Choroid plexus epithelial cell (primary cell): ENCODE results near the gene ITM2B.

Source experiments
- DNase-seq: peaks from one replicate; pipeline ENCODE4 v3.0.0-alpha.2; 2010; ENCODE audit warnings: low read depth
- H3K4me3 ChIP-seq: 2 replicates; pipeline ENCODE4 v1.5.1; 2011; ENCODE audit warnings: low read depth, mild to moderate bottlenecking, control low read depth, low read length, moderate library complexity
- CTCF ChIP-seq: conservative IDR thresholded peaks from 2 replicates; pipeline ENCODE4 v1.5.1; 2011; ENCODE audit warnings: low read depth, mild to moderate bottlenecking, control low read depth, inconsistent platforms, low read length, moderate library complexity

The ITM2B gene

GRCh38 chr13:48249018-48249417 is 16.0 kb downstream of the ITM2B start:
- TF ChIP-seq CTCF = no peak
- DNase-seq = no peak
- H3K4me3 ChIP-seq = no peak overlapping the region

- TF ChIP-seq CTCF = no peak
- H3K4me3 ChIP-seq = no peak overlapping the region
- no peak for DNase-seq
These were observed 18.6 kb downstream of the ITM2B start for GRCh38 chr13:48251611-48252081.

- no peak overlapping the region for H3K4me3 ChIP-seq
- TF ChIP-seq CTCF = no peak
- DNase-seq = no peak
These were observed 19.2 kb downstream of the ITM2B start for GRCh38 chr13:48252176-48252575.

- H3K4me3 ChIP-seq = no peak overlapping the region
- no peak for DNase-seq
These were observed 20.8 kb downstream of the ITM2B start for GRCh38 chr13:48253849-48254248.

GRCh38 chr13:48255090-48255489 is 22.1 kb downstream of the ITM2B start:
- no peak overlapping the region for H3K4me3 ChIP-seq
- no peak for DNase-seq
- TF ChIP-seq CTCF = no peak

More at GRCh38 chr13:48253849-48254248, 20.8 kb downstream of the ITM2B start:
- no peak for TF ChIP-seq CTCF

GRCh38 chr13:48255954-48256353 is 22.9 kb downstream of the ITM2B start:
- TF ChIP-seq CTCF = no peak
- H3K4me3 ChIP-seq = no peak overlapping the region
- DNase-seq = no peak

GRCh38 chr13:48258002-48258401 is 25.0 kb downstream of the ITM2B start:
- DNase-seq = no peak
- TF ChIP-seq CTCF = no peak
- H3K4me3 ChIP-seq = no peak overlapping the region
